ENCODE measurements around the gene PHF10.
"Not testable (repeated sequence)": the region's sequence is repeated elsewhere in the genome, so short reads cannot be mapped to it uniquely, and the experiment has no call there.

The PHF10 gene

DNA sequence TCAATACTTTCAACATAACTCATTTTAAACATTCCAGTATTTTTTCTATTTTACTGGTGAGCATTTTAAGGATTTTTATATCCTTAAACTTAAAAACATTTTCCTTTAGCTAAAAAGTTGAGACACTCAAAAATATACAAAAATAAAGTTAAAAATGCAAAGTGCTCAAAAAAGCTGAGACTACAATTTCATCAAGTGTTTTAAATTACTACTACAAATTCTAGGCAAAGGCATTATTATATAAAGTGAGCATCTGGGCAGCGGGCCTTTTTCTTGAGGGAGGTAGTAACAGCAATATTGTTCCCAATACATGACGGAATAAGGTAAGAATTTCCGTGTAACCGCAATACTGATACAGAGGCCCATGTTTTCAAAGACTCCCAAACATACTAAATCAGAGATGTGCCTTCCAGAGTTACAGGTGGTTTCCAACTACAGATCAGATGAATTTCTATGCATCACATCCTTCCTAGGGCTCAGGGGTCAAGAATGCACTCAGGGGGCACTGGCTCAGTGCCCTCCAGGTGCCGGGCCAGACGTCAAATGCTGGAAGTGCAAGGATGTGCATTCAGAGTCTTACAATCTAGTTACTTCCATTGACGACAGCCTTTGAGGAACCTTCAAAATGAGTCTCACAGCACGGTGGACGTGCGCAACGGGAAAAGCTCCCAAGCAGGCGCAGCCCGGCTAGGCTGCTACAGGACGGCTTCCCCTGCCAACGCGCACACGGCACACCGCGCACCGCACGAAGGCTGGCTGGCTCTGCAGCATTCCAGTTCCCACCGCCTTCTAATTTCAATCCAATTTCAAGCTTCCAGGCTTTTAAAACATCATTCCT, 1.7 kb downstream of the PHF10 start:
- DNase-seq: peak; percentile 56

DNA sequence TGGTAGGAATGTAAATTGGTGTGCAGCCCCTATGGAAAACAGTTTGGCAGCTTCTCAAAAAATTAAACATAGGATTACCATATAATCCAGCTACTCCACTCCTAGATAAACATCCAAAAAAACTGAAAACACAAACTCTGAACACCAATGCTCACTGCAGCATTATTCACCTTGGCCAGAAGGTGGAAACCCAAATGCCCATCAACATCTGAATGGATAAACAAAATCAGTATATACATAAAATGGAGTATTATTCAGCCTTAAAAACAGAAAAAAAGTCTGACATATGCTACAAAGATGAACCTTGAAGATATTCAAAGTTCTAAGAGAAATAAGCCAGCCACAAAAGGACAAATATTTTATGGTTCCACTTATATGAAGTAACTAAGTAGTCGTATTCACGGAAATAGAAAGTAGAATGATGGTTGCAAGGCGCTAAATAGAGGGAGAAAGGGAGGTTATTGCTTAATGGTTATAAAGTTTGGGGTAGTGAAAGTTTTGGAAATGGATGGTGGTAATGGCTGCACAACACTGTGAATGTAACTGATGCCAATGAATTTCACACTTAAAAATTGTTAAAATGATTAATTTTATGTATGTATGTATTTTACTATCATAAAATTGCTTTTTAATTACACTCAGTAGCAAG, 4.0 kb downstream of the PHF10 start:
- DNase-seq: no peak

DNA sequence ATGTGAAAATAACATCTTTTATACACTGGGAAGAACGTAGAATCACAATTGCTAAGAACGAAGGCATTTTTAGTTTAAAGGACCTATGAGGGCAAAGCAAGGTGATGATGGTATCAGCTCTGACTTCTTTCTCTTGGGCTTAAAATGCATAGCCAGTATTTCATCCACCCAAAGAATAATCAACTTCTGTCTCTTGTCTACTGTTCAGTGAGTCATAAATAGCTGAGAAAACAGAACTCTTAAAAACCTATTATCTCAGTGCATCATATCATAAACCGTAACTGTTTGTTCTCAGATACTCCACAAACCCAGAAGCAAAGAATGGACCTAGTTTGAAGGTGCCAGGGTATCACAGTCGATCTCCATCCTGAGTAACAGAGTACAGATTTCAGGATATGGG, 5.2 kb downstream of the PHF10 start:
- DNase-seq: no peak

DNA sequence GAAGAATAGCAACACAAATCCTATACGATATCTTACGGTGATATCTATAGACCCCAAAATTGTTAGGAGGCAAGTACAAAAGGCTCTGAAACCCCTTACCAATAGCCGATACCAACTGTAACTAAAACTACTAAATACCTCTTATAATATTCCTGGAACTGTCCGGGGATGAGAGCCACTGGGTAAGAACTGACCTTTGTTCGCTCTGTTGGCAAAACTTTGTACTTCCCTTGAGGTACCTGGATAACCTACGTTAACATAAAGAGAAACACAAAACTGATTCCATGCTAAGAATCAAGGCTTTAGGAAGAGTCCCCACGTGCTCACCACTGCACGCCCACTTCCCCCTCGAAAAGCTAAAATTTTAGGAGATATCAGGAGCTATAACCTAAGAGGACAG, 9.7 kb downstream of the PHF10 start:
- no peak for DNase-seq

DNA sequence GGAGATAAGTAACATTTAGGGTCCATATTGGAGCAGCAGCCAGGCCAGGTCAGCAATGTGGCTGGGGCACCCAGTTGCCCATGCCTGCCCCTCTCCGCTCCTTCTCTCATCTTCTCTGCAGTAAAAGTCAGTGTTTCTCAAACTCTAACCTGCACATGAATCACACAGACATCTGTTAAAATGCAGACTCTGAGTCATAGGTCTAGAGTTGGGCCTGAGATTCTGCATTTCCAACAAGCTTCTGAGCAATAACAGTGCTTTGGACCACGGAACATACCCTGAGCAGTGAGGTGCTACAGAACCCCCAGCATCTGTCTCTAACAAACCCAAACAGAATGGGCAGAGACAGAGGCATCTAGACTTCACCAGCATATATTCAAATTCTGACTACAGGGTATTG, 10.1 kb downstream of the PHF10 start:
- DNase-seq: no peak

DNA sequence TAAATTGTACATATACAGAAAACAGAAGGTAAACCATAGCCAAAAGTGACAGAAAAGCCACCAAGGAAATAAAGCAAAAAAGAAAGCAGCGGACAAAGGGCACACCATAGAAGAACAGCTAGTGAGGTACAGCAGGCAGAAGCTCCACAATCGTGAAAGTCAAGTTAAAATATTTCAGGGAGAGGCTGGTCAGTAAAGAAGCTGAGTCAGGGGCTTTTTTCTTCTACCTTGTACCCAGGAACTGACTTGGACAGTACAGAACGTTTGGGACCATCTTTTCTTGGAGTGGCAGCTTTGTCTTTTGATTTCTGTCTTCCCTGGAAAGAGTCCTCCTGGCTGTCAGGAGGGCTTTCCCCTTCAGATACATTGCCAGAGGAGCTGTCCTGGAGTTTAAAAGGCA, 14.3 kb downstream of the PHF10 start:
- no peak for DNase-seq

DNA sequence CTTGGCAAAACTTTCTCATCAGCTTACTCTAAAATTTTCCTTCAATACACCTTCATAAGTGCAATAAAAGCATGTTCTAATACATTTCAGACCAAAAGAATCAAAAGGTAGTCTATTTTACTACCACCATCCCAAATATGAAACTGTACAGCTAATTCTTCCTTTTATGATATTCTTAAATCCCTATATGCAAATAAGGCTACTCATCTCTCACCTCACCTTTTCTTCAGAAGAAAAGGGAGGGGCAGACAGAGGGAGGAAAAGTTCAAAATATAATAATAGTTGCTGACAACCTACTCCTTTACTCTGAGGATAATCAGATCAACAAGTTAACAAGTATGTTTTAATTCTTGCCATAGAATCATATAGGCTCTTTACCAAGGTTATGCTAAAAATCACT, 15.0 kb downstream of the PHF10 start:
- DNase-seq: no peak

DNA sequence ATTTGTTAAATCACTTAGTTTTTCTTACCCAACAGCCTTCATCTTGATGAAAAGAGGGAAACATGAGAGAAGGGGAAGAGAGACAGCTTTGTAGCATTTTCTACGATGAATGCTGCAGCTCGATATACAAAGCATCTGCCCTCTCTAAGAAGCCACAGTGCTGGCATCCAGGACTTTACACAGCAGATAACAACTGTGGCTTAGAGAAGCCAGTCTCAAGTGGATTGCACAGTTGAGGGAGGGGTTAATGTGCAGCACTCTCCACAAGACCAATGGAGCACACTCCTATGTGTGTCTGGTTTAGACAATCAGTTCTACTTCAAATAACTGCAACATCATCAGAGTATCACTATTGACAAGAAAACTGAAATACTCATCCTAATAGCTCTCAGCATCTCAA, 16.5 kb downstream of the PHF10 start:
- no peak for DNase-seq

DNA sequence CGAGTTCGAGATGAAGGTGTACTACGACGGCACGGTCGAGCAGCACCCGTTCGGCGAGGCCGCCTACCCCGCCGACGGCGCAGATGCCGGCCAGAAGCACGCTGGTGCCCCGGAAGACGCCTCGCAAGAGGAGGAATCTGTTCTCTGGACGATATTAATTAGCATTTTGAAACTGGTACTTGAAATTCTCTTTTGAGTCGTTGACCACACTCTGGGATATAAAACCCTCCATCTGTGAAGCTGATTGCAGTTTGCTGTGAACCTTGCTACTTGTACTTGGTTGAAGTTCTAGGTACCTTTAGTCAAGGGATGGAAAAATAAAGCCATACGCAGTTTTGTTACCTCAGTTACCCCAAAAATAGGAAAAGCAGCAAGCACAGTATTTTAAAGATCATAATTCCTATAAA, 21.5 kb downstream of the PHF10 start:
- no peak for DNase-seq

DNA sequence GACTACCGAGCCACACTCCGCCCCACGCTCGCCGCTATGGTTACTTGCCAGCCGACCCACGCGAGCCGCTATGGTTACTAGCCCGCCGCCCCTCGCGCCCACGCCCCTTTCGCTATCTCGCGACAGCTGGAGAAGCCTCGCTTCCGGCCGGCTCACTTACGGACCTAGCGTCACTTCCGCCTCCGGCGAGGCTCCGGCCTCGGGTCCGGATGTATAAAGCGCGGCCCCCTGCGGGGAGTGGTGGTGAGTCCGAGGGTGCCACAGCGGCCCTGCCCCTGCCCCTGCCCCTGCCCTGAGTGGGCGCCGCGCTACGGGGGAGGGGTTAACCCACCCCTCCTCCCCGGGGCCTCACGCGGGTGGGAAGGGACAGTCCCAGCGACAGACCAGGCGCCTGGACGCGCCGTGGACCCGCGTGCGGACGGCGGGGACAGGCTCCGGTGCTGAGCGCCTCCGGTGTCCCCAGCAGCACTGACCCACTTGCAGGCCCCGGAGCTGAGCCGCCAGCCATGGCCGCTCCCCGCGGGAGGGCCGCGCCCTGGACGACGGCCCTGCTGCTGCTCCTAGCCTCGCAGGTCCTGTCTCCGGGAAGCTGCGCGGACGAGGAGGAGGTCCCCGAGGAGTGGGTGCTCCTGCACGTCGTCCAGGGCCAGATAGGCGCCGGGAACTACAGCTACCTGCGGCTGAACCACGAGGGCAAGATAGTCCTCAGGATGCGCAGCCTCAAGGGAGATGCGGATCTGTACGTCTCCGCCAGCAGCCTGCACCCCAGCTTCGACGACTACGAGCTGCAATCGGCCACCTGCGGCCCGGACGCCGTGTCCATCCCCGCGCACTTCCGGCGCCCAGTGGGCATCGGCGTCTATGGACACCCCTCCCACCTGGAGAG, 22.1 kb downstream of the PHF10 start, which contains the start of the genes C6orf120 and WDR27:
C6orf120 (plus strand) TSS at position 173 of the 886 bp plus-strand sequence; CDS start at position 507, 334 bp downstream.
WDR27 (minus strand) TSS at position 76 of the 886 bp plus-strand sequence. CDS start 13,024 bp downstream, outside the sequence.
- DNase-seq: peak; percentile 97

DNA sequence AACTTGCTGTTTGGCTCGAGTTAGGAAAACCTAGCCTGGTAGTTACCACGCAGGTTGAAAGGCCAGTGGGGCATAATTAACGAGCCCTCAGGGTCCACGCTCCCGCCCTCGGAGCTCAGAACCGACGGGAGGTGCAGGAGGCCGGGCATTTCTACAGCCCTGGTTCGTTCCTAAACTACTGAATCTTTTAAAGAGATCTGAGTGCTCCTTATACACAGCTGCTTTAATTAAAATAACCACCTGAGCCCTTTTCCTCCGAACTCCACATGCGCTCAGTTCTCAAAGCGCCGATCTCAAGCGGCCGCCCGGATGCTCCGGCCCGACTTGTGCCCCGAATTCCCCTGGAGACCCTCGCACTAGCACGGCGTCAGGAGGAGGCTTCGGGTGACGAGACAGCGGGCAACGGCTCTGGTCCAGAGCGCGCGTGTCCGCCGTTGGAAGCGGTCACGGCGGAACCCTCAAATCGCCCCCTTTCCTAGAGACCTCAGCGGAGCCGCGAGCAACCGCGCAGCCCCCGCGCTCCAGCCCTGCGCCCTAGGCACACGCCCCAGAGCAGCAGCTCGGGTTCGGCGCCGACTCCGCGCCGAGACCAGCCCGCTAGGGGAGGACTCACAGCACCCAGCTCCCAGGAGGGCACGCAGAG, 22.9 kb downstream of the PHF10 start:
- DNase-seq: no peak

DNA sequence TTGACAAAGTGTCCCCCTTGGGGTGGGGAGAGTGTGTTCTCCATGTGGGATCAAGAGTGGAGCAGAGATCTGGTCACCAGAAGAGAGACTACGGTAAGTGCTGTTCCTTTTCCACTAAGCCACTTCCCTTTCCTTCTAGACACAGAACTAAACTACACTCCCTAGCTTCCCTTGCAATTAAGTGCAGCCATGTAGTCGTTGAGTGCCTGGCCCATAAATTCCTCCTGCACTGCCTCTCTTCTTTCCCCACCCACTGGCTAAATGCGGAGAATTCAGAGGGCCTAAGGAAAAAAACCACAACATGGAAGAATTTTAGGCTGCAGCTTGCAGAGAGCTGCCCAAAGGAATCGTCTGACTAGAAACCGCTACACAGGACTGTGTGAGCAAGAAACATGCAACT, 24.0 kb downstream of the PHF10 start:
- DNase-seq: no peak

DNA sequence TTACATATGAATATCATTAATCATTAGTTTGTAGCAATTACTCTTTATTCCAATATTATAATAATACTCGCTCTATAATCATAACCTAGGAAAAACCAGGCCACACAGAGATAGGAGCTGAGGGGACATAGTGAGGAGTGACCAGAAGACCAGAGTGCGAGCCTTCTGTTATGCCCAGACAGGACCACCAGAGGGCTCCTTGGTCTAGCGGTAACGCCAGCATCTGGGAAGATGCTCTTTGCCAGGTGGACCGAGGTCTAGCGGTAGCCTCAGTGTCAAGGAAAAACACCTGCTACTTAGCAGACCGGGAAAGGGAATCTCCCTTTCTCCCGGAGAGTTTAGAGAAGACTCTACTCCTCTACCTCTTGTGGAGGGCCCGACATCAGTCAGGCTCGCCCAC, 27.2 kb downstream of the PHF10 start:
- DNase-seq: not testable (repeated sequence)

DNA sequence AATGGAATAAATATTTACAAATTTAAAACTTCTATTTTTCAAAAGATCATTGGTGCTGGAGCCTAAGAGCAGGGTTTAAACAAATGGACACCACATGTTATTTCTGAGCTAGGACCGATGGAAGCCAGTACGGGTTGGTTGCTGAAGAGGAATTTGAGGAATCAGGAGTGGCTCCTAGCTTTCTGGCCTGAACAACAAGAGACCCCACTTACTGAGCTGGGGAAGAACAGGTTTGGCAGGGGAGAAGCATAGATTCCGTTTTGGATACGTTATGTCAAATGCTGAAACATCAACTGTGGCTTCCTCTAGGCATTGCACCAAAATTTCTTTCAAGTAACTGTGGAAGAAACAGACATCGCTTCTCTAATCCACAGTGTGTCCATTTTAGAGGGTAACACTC, 29.2 kb downstream of the PHF10 start:
- no peak for DNase-seq

DNA sequence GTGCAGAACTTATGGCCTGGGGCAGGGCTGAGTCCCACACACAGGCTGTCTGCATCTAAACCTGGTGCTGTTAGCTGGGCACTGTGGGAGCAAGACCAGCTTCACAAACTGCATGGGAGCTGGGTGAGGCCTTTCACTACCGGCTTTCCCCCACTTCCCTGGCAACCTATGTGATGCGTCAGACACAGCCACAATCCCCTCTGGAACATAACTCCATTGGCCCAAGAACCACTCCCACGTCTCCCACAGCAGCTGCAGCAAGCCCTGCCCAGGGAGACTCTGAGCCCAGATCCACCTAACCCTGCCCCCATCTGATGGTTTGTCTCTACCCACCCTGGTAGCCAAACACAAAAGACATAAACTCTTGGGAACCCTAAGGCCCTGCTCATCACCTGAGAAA, 31.8 kb downstream of the PHF10 start:
- DNase-seq: no peak

DNA sequence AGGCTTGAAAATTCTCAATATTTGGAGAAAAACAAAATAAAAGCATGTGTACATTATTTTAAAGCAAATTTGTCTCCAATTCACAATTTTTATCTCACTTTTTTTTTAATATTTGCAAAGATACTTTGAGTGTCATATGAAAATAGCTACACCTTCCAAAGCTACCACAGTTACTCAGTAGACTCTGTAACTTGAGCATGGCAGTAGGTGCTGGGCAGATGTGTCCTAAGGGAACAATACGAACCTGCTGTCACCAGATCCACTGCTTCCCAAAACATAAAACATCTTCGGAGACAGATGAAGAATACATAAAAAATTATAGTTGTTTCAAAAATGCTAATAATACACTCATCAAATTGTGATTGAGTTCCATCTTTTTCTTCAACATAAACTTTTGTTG, 33.0 kb downstream of the PHF10 start:
- DNase-seq: no peak

DNA sequence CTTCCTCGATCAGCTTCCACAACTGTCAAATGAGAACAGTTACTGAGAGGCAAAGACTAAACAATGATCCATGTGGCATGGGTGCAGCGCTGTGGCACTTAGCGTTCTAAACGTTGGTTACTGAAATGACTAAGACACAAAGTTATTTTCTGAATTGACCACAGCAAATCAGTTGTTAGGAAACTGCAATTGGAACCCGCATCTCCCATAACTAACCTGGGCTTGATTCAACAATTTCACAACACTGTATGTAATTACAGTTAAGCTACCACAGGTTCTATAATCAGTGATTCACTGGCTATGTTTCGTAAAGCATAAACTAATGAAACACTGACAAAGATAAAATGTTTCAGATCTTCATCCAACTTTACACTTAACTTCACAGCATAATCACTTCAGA, 35.0 kb downstream of the PHF10 start:
- DNase-seq: no peak

DNA sequence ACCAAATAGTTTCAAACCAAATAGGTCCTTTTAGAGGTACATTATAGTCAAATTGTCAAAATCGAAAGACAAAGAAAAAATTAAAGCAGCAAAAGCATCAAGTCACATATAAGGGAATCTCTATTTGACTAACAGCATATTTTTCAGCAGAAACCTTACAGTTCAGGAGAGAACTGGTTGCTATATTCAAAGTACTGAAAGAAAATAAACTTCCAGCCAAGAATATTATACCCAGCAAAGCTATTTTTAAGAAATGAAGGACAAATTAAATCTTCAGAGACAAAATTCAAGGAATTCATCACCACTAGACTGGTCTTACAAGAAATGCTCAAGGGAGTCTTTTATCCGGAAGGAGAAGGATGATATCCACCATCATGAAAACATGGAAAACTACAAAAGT, 38.4 kb downstream of the PHF10 start:
- no peak for DNase-seq

DNA sequence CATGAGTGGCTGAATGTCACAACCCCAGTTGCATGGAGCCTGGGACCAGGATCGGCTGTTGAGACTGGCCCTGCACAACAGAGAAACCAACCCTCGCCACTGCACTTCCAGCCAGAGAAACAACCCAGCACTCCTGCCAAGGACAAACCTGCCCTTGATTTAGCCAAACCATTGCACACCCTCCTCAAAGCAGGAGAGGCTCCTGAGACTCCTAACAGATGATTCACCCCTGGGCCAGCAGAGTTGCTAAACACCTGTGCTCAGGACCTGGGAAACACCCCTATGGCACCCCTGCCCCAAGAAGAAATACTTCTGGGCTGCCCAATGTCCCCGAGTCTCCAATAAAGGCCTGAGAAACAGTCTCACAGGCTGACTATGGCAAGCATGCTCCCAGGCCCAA, 40.2 kb downstream of the PHF10 start:
- DNase-seq: no peak

DNA sequence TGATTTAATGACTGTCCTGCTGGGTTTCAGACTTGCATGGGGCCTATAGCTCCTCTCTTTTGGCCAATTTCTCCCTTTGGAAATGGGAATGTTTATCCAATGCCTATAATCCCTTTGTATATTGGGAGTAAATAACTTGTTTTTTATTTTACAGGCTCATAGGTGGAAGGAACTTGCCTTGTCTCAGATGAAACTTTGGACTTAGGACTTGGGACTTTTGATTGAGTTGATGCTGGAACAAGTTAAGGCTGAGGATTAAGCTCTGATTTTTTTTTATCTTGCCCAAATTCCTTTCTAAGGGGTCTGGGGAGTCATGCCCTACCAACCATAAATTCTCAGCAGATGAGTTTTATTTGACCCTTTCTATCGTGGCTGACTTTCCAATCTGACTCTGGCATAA, 46.0 kb downstream of the PHF10 start:
- DNase-seq: no peak

DNA sequence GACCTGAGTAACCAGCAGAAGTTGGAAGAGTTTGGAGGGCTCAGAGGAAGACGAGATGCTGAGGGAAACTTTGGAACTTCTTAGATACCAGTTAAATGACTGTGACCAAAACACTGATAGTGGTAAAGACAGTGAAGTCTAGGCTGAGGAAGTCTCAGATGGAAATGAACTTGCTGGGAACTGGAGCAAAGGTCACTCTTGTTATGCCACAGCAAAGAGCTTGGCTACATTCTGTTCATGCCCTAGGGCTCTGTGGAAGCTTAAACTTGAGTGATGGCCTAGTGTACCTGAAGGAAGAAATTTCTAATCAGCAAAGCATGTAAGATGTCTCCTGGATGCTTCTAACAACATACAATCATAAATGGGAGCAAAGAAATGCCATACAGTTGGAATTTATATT, 47.2 kb downstream of the PHF10 start:
- no peak for DNase-seq

DNA sequence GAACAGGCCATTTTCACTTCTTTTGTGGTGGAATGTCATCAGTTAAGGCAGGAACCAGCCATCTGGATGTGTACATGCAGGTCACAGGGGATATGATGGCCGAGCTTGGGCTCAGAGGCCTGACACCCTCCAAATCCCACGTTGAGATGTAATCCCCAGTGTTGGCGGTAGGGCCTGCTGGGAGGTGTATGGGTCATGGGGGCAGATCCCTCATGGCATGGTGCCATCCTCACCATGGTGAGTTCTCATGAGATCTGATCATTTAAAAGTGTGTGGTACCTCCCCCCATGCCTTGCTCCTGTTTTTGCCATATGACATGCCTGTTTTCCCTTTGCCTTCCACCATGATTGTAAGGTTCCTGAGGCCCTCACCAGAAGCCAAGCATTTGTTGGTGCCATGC, 49.3 kb downstream of the PHF10 start:
- no peak for DNase-seq

DNA sequence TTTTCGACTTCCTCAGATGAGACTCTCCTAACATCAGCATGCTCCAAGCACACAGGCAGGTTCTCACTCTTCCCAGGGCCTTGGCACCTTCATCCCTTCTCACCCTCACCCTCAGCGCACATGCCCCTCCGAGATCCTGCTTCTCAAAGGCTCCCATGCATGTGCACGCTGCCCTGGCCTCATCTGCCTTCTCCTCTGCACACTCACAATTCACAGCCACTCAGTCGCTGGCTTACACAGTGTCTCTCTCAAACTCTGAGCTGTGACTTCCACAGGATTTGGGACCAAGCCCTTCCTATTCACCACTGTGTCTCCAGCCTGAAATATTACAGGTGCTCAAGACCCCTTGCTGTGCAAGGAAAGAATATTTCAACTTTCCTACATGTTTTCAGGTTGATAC, 52.7 kb downstream of the PHF10 start:
- no peak for DNase-seq
